Peyer's patch (tissue), 4 donors: Measurements from ENCODE around the gene ACY1.

Experiments
- POLR2A ChIP-seq, 2 donors: fragments of 450-650 bp; IDR thresholded peaks; one replicate each; pipeline ENCODE4 v1.5.1; 2017; ENCODE audit warnings: antibody characterized with exemption in 2 of 2, mild to moderate bottlenecking in 2 of 2, moderate library complexity in 2 of 2
- TF ChIP-seq, protein P1 (sequence below), 6 experiments: fragments of 450-650 bp in 4 of 6; fragments of 200-600 bp in 2 of 6; sonication (generic) in 1 of 6; IDR thresholded peaks; one replicate each; pipeline ENCODE4 v1.5.1; 2017 to 2019; ENCODE audit warnings: antibody characterized with exemption in 6 of 6, mild to moderate bottlenecking in 3 of 6, moderate library complexity in 1 of 6

DNA sequence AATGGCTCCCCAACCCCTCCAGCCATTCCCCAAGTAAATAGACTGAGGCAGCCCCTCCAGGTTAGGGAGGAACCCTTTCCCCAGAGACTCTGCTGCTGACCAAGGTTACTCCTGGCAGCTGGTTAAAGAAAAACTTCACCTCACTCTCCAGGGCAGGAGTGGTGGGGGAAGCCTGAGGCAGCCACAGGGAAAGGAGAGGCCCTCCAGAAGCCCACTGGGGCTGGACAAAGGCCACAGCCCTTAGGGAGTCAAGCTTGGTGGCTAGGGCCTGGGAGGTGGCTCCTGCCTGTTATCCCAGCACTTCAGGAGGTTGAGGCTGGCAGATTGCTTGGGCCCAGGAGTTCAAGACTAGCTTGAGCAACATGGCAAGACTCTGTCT, 923 bp downstream of the ACY1 start:
- TF ChIP-seq, protein P1, sequence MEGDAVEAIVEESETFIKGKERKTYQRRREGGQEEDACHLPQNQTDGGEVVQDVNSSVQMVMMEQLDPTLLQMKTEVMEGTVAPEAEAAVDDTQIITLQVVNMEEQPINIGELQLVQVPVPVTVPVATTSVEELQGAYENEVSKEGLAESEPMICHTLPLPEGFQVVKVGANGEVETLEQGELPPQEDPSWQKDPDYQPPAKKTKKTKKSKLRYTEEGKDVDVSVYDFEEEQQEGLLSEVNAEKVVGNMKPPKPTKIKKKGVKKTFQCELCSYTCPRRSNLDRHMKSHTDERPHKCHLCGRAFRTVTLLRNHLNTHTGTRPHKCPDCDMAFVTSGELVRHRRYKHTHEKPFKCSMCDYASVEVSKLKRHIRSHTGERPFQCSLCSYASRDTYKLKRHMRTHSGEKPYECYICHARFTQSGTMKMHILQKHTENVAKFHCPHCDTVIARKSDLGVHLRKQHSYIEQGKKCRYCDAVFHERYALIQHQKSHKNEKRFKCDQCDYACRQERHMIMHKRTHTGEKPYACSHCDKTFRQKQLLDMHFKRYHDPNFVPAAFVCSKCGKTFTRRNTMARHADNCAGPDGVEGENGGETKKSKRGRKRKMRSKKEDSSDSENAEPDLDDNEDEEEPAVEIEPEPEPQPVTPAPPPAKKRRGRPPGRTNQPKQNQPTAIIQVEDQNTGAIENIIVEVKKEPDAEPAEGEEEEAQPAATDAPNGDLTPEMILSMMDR (IDR thresholded peaks at IDR 0.05), result no peak
- no peak for TF ChIP-seq POLR2A (IDR thresholded peaks at IDR 0.05)
